ENCODE measurements around the gene ATXN1. TPM values are rescaled to one million over a fixed set of nuclear protein-coding genes. Genes with fewer than 3 reads are reported as not detected.

ATXN1 gene
- total and polyA plus RNA-seq, 2 experiments from 2014 or later: 4.8 to 9.1 TPM

DNA sequence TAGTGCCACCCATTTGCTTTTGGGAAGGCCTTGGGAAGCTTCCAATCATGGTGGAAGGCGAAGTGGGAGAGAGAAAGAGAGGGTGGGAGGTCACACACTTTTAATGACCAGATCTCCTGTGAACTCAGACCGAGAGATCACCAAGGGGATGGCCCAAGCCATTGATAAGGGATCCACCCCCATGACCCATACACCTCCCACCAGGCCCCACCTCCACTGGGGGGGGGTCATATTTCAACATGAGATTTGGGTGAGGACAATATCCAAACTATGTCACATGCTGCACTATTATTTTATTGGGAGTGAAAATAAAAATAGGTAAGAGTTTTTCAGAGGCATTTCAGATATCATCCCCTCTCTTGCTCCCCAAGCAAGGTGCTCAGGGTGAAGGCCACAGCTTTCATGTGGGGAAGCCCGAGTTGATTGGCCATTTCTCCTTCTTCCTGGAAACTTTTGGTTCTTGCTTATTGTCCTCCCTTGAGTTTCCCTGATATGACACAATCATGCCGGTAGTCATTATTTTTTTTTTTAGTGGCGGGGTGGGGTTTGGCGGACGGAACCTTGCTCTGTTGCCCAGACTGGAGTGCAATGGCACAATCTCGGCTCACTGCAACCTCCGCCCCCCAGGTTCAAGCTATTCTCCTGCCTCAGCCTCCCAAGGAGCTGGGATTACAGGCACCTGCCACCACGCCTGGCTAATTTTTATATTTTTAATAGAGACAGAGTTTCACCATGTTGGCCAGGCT, 507.7 kb downstream of the ATXN1 start:
- Histone ChIP-seq H2AFZ (no peak overlapping the region), H3K4me2 (no peak overlapping the region), H3K4me3 (no peak overlapping the region), H4K20me1 (replicated peaks; ENCODE audit: insufficient read depth) (no peaks in the 10 kb centered on the region), H3K79me2 (replicated peaks; ENCODE audit: insufficient read depth) (no peaks in the 10 kb centered on the region), H3K27me3 (ENCODE audit: insufficient read depth) (no peaks in the 10 kb centered on the region), H3K36me3 (ENCODE audit: insufficient read depth) (no peaks in the 10 kb centered on the region), H3F3A (replicated peaks; ENCODE audit: low read depth) (no peaks in the 10 kb centered on the region), H3K4me1 (ENCODE audit: insufficient read depth) (peaks cover 8% of the 10 kb centered on the region; the same call in 1 of the 2 replicates), H3K27ac (ENCODE audit: low read depth) (no peak overlapping the region), H3K9me2 (ENCODE audit: insufficient read depth) (peaks cover 7% of the 10 kb centered on the region)
- no peaks in the 10 kb centered on the region for H3K36me3 Mint-ChIP-seq (ENCODE audit: low read depth)
- H3K27ac Mint-ChIP-seq: no peak overlapping the region
- peaks cover 12% of the 10 kb centered on the region for H3K4me1 Mint-ChIP-seq
- H3K4me3 Mint-ChIP-seq: no peak overlapping the region
- TF ChIP-seq, protein P1, sequence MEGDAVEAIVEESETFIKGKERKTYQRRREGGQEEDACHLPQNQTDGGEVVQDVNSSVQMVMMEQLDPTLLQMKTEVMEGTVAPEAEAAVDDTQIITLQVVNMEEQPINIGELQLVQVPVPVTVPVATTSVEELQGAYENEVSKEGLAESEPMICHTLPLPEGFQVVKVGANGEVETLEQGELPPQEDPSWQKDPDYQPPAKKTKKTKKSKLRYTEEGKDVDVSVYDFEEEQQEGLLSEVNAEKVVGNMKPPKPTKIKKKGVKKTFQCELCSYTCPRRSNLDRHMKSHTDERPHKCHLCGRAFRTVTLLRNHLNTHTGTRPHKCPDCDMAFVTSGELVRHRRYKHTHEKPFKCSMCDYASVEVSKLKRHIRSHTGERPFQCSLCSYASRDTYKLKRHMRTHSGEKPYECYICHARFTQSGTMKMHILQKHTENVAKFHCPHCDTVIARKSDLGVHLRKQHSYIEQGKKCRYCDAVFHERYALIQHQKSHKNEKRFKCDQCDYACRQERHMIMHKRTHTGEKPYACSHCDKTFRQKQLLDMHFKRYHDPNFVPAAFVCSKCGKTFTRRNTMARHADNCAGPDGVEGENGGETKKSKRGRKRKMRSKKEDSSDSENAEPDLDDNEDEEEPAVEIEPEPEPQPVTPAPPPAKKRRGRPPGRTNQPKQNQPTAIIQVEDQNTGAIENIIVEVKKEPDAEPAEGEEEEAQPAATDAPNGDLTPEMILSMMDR (conservative IDR thresholded peaks at IDR 0.05; ENCODE audit: low read depth in 2 of 2): no peak
- TF ChIP-seq STAT1 (IDR thresholded peaks at IDR 0.05; ENCODE audit: unreplicated experiment) (no peak), POLR2AphosphoS5 (IDR thresholded peaks at IDR 0.05; ENCODE audit: low read depth) (no peak), EZH2phosphoT487 (IDR thresholded peaks at IDR 0.05; ENCODE audit: unreplicated experiment) (no peak), ZNF114 (CRISPR knock-in tag; IDR thresholded peaks at IDR 0.05) (no peak), JUNB (IDR thresholded peaks at IDR 0.05; ENCODE audit: unreplicated experiment) (no peak), NANOG (IDR thresholded peaks at IDR 0.05; ENCODE audit: borderline replicate concordance) (no peak), EZH2 (IDR thresholded peaks at IDR 0.05; ENCODE audit: low read depth, unreplicated experiment) (no peak)
- TF ChIP-seq, protein P2, sequence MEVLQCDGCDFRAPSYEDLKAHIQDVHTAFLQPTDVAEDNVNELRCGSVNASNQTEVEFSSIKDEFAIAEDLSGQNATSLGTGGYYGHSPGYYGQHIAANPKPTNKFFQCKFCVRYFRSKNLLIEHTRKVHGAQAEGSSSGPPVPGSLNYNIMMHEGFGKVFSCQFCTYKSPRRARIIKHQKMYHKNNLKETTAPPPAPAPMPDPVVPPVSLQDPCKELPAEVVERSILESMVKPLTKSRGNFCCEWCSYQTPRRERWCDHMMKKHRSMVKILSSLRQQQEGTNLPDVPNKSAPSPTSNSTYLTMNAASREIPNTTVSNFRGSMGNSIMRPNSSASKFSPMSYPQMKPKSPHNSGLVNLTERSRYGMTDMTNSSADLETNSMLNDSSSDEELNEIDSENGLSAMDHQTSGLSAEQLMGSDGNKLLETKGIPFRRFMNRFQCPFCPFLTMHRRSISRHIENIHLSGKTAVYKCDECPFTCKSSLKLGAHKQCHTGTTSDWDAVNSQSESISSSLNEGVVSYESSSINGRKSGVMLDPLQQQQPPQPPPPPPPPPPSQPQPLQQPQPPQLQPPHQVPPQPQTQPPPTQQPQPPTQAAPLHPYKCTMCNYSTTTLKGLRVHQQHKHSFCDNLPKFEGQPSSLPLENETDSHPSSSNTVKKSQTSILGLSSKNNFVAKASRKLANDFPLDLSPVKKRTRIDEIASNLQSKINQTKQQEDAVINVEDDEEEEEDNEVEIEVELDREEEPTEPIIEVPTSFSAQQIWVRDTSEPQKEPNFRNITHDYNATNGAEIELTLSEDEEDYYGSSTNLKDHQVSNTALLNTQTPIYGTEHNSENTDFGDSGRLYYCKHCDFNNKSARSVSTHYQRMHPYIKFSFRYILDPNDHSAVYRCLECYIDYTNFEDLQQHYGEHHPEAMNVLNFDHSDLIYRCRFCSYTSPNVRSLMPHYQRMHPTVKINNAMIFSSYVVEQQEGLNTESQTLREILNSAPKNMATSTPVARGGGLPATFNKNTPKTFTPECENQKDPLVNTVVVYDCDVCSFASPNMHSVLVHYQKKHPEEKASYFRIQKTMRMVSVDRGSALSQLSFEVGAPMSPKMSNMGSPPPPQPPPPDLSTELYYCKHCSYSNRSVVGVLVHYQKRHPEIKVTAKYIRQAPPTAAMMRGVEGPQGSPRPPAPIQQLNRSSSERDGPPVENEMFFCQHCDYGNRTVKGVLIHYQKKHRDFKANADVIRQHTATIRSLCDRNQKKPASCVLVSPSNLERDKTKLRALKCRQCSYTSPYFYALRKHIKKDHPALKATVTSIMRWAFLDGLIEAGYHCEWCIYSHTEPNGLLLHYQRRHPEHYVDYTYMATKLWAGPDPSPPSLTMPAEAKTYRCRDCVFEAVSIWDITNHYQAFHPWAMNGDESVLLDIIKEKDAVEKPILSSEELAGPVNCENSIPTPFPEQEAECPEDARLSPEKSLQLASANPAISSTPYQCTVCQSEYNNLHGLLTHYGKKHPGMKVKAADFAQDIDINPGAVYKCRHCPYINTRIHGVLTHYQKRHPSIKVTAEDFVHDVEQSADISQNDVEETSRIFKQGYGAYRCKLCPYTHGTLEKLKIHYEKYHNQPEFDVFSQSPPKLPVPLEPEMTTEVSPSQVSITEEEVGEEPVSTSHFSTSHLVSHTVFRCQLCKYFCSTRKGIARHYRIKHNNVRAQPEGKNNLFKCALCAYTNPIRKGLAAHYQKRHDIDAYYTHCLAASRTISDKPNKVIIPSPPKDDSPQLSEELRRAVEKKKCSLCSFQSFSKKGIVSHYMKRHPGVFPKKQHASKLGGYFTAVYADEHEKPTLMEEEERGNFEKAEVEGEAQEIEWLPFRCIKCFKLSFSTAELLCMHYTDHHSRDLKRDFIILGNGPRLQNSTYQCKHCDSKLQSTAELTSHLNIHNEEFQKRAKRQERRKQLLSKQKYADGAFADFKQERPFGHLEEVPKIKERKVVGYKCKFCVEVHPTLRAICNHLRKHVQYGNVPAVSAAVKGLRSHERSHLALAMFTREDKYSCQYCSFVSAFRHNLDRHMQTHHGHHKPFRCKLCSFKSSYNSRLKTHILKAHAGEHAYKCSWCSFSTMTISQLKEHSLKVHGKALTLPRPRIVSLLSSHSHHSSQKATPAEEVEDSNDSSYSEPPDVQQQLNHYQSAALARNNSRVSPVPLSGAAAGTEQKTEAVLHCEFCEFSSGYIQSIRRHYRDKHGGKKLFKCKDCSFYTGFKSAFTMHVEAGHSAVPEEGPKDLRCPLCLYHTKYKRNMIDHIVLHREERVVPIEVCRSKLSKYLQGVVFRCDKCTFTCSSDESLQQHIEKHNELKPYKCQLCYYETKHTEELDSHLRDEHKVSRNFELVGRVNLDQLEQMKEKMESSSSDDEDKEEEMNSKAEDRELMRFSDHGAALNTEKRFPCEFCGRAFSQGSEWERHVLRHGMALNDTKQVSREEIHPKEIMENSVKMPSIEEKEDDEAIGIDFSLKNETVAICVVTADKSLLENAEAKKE (CRISPR knock-in tag; IDR thresholded peaks at IDR 0.05): no peak
- peaks cover 6% of the 10 kb centered on the region for H3K27me3 Mint-ChIP-seq (ENCODE audit: insufficient read depth, low read depth, poor library complexity)
- DNase-seq (ENCODE audit: low spot score) (no peak), ATAC-seq (no peak)
- no peaks in the 10 kb centered on the region for H3K9me3 Mint-ChIP-seq

Measured in GM23338 (cell line).